Esophagus mucosa (tissue), 1 donor: ENCODE data around the gene VRK1. TPM values are rescaled to one million over a fixed set of nuclear protein-coding genes. Genes with fewer than 3 reads are reported as not detected.
A peak's percentile ranks its signal among the peaks of the same experiment; 100 is the strongest.

Experiments
- ATAC-seq: fragments of 200-7000 bp; cut with Tn5 transposase; one replicate; pipeline ENCODE4 v1.9.1; 2020
- total RNA-seq: library from RNA; stranded (reverse); gene quantifications from one replicate; pipeline ENCODE4 v1.2.4, GENCODE V29; 2023
- donor health status: DM: yes; HTN: yes; CAD: no.

VRK1 gene
- total RNA-seq, 1 donor from 2014 or later: 12.6 TPM

- ATAC-seq: no peak
Observed at GRCh38 chr14:96792591-96792990, 4.6 kb upstream of the VRK1 start.

- peak; percentile 38 for ATAC-seq
Observed at GRCh38 chr14:96793547-96793946, 3.6 kb upstream of the VRK1 start.

GRCh38 chr14:96795109-96795828, 1.9 kb upstream of the VRK1 start:
- no peak for ATAC-seq

- peak; percentile 36 for ATAC-seq
Observed at GRCh38 chr14:96797582-96798349, 584 bp downstream of the VRK1 start.

- no peak for ATAC-seq
Observed at GRCh38 chr14:96798956-96799355, 1.8 kb downstream of the VRK1 start.

GRCh38 chr14:96799489-96800054, 2.4 kb downstream of the VRK1 start:
- no peak for ATAC-seq

GRCh38 chr14:96801931-96802330, 4.7 kb downstream of the VRK1 start:
- no peak for ATAC-seq

- ATAC-seq: no peak
Observed at GRCh38 chr14:96802963-96803362, 5.8 kb downstream of the VRK1 start.

- ATAC-seq: no peak
Observed at GRCh38 chr14:96803958-96804357, 6.8 kb downstream of the VRK1 start.

GRCh38 chr14:96804895-96805294, 7.7 kb downstream of the VRK1 start:
- no peak for ATAC-seq

GRCh38 chr14:96805956-96806355, 8.8 kb downstream of the VRK1 start:
- ATAC-seq: no peak

- no peak for ATAC-seq
Observed at GRCh38 chr14:96806836-96807235, 9.7 kb downstream of the VRK1 start.

GRCh38 chr14:96808619-96809406, 11.6 kb downstream of the VRK1 start:
- ATAC-seq: no peak

- ATAC-seq: peak; percentile 76
Observed at GRCh38 chr14:96811265-96811664, 14.1 kb downstream of the VRK1 start.

- ATAC-seq: no peak
Observed at GRCh38 chr14:96811985-96812667, 14.9 kb downstream of the VRK1 start.

- no peak for ATAC-seq
Observed at GRCh38 chr14:96816281-96816680, 19.1 kb downstream of the VRK1 start.

GRCh38 chr14:96817750-96818666, 20.8 kb downstream of the VRK1 start:
- no peak for ATAC-seq

GRCh38 chr14:96821501-96821900, 24.3 kb downstream of the VRK1 start:
- ATAC-seq: peak; percentile 65

- no peak for ATAC-seq
Observed at GRCh38 chr14:96823652-96824051, 26.5 kb downstream of the VRK1 start.

- ATAC-seq: peak; percentile 78
Observed at GRCh38 chr14:96824283-96824682, 27.1 kb downstream of the VRK1 start.

GRCh38 chr14:96826818-96827217, 29.6 kb downstream of the VRK1 start:
- ATAC-seq: peak; percentile 28
